ENCODE measurements around the gene RPS27. TPM values are rescaled to one million over a fixed set of nuclear protein-coding genes. Genes with fewer than 3 reads are reported as not detected.

Gene RPS27
- total RNA-seq, 1 donor from 2014 or later = 3,463 TPM

DNA sequence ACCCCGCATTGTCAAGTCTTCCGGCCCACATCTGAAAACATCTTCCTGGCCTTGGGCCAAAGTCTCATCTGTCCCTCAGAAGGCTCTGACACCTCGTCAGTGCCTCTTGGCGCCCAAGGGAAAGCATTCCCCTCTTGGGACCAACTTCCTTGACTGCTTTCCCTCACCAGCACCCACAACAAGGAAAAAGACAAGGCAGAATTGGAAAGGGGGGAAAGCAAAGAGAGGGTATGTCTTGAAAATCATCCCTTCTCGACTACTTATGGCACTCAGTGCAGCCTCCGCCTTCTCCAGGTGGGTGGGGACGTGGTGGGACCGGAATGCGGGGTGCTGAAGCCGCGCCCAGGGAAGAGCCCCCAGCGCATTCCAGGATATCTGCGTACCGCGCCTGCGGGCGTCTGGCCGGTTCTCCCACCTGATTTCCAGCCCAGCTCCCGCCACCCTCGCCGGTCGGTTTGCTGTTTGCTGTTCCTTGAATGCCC, 26.7 kb upstream of the RPS27 start:
- TF ChIP-seq, protein P1, sequence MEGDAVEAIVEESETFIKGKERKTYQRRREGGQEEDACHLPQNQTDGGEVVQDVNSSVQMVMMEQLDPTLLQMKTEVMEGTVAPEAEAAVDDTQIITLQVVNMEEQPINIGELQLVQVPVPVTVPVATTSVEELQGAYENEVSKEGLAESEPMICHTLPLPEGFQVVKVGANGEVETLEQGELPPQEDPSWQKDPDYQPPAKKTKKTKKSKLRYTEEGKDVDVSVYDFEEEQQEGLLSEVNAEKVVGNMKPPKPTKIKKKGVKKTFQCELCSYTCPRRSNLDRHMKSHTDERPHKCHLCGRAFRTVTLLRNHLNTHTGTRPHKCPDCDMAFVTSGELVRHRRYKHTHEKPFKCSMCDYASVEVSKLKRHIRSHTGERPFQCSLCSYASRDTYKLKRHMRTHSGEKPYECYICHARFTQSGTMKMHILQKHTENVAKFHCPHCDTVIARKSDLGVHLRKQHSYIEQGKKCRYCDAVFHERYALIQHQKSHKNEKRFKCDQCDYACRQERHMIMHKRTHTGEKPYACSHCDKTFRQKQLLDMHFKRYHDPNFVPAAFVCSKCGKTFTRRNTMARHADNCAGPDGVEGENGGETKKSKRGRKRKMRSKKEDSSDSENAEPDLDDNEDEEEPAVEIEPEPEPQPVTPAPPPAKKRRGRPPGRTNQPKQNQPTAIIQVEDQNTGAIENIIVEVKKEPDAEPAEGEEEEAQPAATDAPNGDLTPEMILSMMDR (IDR thresholded peaks at IDR 0.05) = no peak
- Mint-ChIP-seq H3K27me3 (no peaks in the 10 kb centered on the region), H3K4me1 (peaks cover 81% of the 10 kb centered on the region), H3K9me3 (no peaks in the 10 kb centered on the region), H3K4me3 (peak overlapping the region; percentile 89), H3K27ac (peak overlapping the region; percentile 90), H3K36me3 (ENCODE audit: low read depth) (peaks cover 56% of the 10 kb centered on the region)
- ChIA-PET CTCF (interaction anchor here (0.7 to 3.4 kb wide), 3 partner anchors 15 to 22 kb away, joined by 3 to 13 read pairs (median 12); partner anchors contain the start of genes DENND4B and RAB13), POLR2A (interaction anchor here (0.7 to 8.2 kb wide), 13 partner anchors 10 to 330 kb away, joined by 3 to 230 read pairs (median 7); partner anchors contain the start of genes DENND4B, GATAD2B, JTB and RAB13)
- intact Hi-C loops (cut with micrococcal nuclease) = loop anchor here (1.0 kb wide), 3 partner anchors 18 to 41 kb away; partner anchors contain the start of genes DENND4B and RAB13
- no peak for ATAC-seq (ENCODE audit: low read depth)
- DNase-seq = no peak

DNA sequence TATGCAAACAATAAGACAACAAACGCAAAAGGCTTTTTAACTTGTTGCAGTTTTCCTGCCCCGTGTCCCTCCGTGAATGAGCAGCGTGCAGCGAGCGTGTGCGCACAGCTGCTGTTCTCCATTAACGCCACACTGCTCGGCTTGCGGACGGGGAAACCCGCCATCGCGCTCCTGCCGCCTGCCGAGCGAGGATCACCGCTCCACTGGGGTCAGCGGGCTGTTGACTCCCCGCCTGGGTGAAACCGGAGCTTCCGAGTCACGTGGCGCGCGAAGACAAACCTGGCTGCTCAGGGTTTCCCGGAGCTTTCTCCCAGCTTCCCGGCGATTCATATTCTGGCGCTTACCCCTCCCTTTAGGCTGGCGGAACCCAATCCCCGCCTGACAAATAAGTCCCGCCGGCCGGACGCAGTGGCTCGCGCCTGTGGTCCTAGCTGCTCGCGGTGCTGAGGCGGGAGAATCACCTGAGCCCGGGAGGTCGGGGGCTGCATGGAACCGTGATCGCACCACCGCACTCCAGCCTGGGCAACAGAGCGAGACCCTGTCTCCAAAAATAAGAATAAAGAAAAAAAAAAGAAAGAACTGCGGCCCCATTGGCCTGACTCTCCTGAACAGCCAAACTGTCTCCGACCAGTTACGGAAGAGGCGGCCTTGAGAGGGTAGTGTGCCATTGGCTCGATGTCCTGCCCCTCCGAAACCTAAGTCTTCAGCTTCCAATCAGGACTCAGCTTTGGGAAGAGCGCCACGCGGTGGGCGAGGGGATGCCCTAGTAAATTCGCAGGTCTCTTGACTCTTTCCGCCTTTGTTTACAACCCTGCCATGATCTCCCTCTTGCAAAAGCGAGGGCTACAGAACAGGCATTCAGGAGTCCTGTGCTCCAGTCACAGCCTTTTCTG, 23.2 kb upstream of the RPS27 start, which contains the start of gene CREB3L4:
Gene CREB3L4 (plus strand): TSS at position 796 of the 893 bp plus-strand sequence. CDS start 624 bp downstream, outside the sequence.
- POLR2A ChIA-PET = interaction anchor here (0.5 to 8.2 kb wide), 26 partner anchors 10 to 1507 kb away, joined by 3 to 230 read pairs (median 7); partner anchors contain the start of genes CHTOP, CRTC2, DENND4B and GATAD2B
- ATAC-seq (ENCODE audit: low read depth) (peak; percentile 85), DNase-seq (peak; percentile 72)
- Mint-ChIP-seq H3K27me3 (no peaks in the 10 kb centered on the region), H3K9me3 (no peaks in the 10 kb centered on the region), H3K4me1 (peaks cover 62% of the 10 kb centered on the region), H3K36me3 (ENCODE audit: low read depth) (peaks cover 25% of the 10 kb centered on the region), H3K27ac (peak within 1 kb of the TSS; percentile 97), H3K4me3 (peak within 1 kb of the TSS; percentile 96)
- intact Hi-C loops (cut with micrococcal nuclease) = loop anchor here (1.0 kb wide), 5 partner anchors 9 to 44 kb away; partner anchors contain the start of genes CRTC2, DENND4B and JTB
- CTCF ChIA-PET = interaction anchor here (0.6 to 4.1 kb wide), 11 partner anchors 9 to 290 kb away, joined by 3 to 28 read pairs (median 6); partner anchors contain the start of genes CRTC2, DENND4B, JTB and RAB13
- TF ChIP-seq, protein P1 (IDR thresholded peaks at IDR 0.05) = no peak

DNA sequence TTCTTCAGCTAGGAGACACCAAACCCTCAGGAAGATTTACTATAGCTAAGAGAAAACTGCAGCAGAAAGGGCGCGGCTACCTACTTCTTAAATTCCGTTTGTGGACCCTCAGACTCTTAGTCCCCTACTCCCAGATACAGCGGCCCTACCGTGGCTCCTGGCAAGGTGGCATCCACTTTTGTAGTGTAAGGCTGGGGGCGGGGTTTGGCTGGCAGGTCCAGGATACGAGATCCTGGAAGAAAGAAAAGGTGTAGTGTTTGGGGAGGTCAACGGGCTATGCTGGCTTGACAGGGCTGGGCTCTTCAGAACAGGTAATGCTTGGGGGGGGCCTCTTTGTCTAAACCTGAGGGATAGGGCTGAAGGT, 22.6 kb upstream of the RPS27 start:
- Mint-ChIP-seq H3K4me1 (peaks cover 56% of the 10 kb centered on the region), H3K27ac (peak overlapping the region; percentile 97), H3K36me3 (ENCODE audit: low read depth) (peaks cover 29% of the 10 kb centered on the region), H3K27me3 (no peaks in the 10 kb centered on the region), H3K4me3 (peak overlapping the region; percentile 96), H3K9me3 (no peaks in the 10 kb centered on the region)
- TF ChIP-seq, protein P1 (IDR thresholded peaks at IDR 0.05) = no peak
- ChIA-PET CTCF (interaction anchor here (0.6 to 4.1 kb wide), 10 partner anchors 9 to 291 kb away, joined by 3 to 28 read pairs (median 6); partner anchors contain the start of genes CRTC2, DENND4B, JTB and RAB13), POLR2A (interaction anchor here (0.5 to 8.2 kb wide), 21 partner anchors 10 to 1508 kb away, joined by 3 to 230 read pairs (median 8); partner anchors contain the start of genes CHTOP, CRTC2, DENND4B and GATAD2B)
- no peak for DNase-seq
- intact Hi-C loops (cut with micrococcal nuclease) = loop anchor here (1.0 kb wide), 5 partner anchors 9 to 45 kb away; partner anchors contain the start of genes CRTC2, DENND4B and JTB
- no peak for ATAC-seq (ENCODE audit: low read depth)

DNA sequence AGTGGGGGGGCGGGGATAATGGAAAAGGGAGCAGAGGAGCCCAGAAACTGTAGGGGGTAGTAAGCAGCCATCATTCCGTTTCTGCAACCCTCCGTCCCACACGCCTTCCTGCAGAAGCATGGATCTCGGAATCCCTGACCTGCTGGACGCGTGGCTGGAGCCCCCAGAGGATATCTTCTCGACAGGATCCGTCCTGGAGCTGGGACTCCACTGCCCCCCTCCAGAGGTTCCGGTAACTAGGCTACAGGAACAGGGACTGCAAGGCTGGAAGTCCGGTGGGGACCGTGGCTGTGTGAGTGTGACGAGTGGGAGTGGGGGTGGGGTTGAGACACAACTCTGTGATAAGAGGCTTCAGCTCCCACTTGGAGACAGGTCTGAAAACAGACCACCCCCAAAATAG, 22.2 kb upstream of the RPS27 start:
- H3K27ac Mint-ChIP-seq = peak overlapping the region; percentile 97
- no peaks in the 10 kb centered on the region for H3K9me3 Mint-ChIP-seq
- CTCF ChIA-PET = interaction anchor here (0.9 to 4.1 kb wide), 7 partner anchors 8 to 72 kb away, joined by 3 to 28 read pairs (median 14); partner anchors contain the start of genes CRTC2, DENND4B, JTB and RAB13
- TF ChIP-seq, protein P1 (IDR thresholded peaks at IDR 0.05) = no peak
- peaks cover 53% of the 10 kb centered on the region for H3K4me1 Mint-ChIP-seq
- ATAC-seq (ENCODE audit: low read depth) (no peak), DNase-seq (no peak)
- POLR2A ChIA-PET = interaction anchor here (0.5 to 8.2 kb wide), 12 partner anchors 9 to 640 kb away, joined by 3 to 230 read pairs (median 37); partner anchors contain the start of genes CHTOP, CRTC2, DENND4B and GATAD2B
- peak overlapping the region; percentile 96 for H3K4me3 Mint-ChIP-seq
- H3K27me3 Mint-ChIP-seq = no peaks in the 10 kb centered on the region
- intact Hi-C loops (cut with micrococcal nuclease) = no loop called here
- peaks cover 29% of the 10 kb centered on the region for H3K36me3 Mint-ChIP-seq (ENCODE audit: low read depth)

Measured in activated B cell treated with CpG ODN at 0.5 μM for 24 hours (primary cell).